Bone marrow (tissue), 2 donors: ENCODE results near the gene RCE1.
A peak's percentile ranks its signal among the peaks of the same experiment; 100 is the strongest.

ENCODE experiments used
- DNase-seq, 2 donors: peaks; one replicate each; lab custom pipeline; 2025; lab: John Stamatoyannopoulos, UW

RCE1 gene

GRCh38 chr11:66845143-66845875 is 2.1 kb downstream of the RCE1 start:
- DNase-seq, result no peak

GRCh38 chr11:66845876-66846212 is 2.6 kb downstream of the RCE1 start:
- no peak for DNase-seq

GRCh38 chr11:66846671-66847091 is 3.4 kb downstream of the RCE1 start:
- DNase-seq, result no peak

GRCh38 chr11:66847461-66848232 is 4.4 kb downstream of the RCE1 start:
- no peak for DNase-seq

GRCh38 chr11:66848671-66849500 is 5.6 kb downstream of the RCE1 start:
- no peak for DNase-seq

- DNase-seq, result no peak
These were observed 6.4 kb downstream of the RCE1 start for GRCh38 chr11:66849501-66850234.

- DNase-seq, result no peak
These were observed 7.0 kb downstream of the RCE1 start for GRCh38 chr11:66850235-66850587.

GRCh38 chr11:66850588-66851238 is 7.5 kb downstream of the RCE1 start:
- no peak for DNase-seq

GRCh38 chr11:66851239-66851596 is 8.0 kb downstream of the RCE1 start:
- no peak for DNase-seq

- DNase-seq, result no peak
These were observed 8.6 kb downstream of the RCE1 start for GRCh38 chr11:66851698-66852465.

- no peak for DNase-seq
These were observed 9.4 kb downstream of the RCE1 start for GRCh38 chr11:66852466-66853241.

- DNase-seq, result no peak
These were observed 10.3 kb downstream of the RCE1 start for GRCh38 chr11:66853242-66854229.

GRCh38 chr11:66854231-66854661 is 11.0 kb downstream of the RCE1 start:
- no peak for DNase-seq

GRCh38 chr11:66854729-66855211 is 11.5 kb downstream of the RCE1 start:
- no peak for DNase-seq

- peak; percentile 69 to 95 for DNase-seq
These were observed 12.6 kb downstream of the RCE1 start for GRCh38 chr11:66855574-66856495.

GRCh38 chr11:66856496-66857233 is 13.4 kb downstream of the RCE1 start, which contains the start of gene LRFN4:
Gene LRFN4, plus strand, starts transcription at chr11:66857064. Its CDS starts 681 bp downstream, at chr11:66857745.
- DNase-seq, result peak; percentile 59 to 95
